Stimulated activated CD4-positive, alpha-beta T cell treated with anti-CD3 and anti-CD28 coated beads, Interleukin-12 subunit alpha, Interleukin-12 subunit beta, amount 100 ng/mL, for 24 hours (primary cell): ENCODE results near the gene MAGIX.
A peak's percentile ranks its signal among the peaks of the same experiment; 100 is the strongest.

Experiments
- DNase-seq, 2 experiments: peaks; one replicate each; pipeline ENCODE4 v3.0.0-alpha.2; 2020; ENCODE audit warnings: low read depth in 2 of 2

MAGIX gene

DNA sequence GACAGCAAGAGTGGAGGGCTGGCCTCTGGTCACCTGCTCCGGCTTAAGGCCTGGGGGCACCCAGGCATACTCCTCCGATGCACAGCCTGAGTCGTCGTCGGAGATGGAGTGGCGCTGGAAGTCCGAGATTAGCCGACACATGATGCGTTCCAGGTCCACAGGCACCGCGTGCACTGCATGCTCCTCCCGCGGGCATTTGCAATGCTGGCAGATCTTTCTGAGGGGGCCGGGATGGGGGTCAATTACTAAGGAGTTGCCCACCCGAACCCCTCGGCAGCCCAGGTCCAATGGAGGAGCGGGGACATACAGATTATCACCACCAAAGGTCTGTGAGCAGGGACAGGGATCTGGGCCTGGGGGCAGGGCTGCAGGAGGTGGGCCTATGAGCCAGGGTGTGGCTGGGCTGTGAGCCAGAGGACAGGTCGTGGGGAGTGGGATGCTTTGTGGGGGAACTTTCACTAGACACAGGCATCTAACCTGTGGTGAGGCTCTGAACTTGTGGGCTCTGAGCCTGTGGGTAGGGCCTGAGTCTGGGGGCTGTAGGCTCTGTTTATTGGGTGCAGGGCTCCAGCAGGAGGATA, 21.2 kb downstream of the MAGIX start:
- no peak for DNase-seq

DNA sequence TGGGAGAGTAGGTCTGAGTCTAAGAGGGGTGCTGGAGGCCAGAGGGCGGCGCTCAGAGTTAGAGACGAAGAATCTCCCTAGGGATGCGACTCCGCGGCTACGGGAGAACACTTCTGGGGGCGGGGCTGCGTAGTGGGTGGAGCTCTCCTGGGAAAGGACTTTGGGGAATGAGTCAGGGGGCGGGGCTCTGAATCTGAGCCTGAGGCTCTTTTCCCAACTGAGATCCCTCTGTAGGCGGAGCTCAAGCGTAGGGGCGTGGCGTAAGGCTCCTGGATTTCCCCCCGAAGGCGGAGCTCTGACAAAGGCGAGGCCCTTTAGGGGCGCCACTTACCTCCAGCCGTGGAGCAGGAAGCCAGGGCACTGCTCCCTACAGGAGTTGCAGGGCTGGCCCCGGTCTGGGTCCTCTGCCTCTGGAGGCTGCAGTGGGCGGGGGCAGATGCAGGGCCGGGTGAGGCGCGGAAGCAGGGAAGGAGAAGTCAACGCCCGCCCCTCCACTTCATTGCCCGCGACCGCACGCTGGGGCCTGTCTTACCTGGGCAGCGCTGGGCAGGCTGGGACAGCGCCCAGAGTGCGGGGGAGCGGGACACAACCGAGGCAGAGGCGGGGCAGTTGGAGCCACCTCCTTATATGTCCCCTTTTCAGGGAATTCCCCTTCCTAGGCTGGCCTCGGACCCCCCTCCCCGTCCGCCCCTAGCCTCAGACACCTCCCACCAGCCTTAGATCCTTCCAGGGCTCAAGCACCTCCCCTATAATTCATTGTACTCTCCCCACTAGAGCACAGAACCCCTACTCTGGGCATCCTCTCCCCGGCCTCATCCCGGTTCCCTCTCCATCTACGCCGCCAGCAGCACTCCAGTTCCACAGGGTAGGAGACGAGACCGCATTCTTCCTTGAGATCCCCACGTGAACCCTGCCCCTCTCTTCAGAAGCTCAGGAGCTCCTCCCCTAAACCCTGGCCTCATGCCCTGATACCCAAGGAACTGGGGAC, 22.0 kb downstream of the MAGIX start:
- peak in 1 of 2 experiments; percentile 44 for DNase-seq

DNA sequence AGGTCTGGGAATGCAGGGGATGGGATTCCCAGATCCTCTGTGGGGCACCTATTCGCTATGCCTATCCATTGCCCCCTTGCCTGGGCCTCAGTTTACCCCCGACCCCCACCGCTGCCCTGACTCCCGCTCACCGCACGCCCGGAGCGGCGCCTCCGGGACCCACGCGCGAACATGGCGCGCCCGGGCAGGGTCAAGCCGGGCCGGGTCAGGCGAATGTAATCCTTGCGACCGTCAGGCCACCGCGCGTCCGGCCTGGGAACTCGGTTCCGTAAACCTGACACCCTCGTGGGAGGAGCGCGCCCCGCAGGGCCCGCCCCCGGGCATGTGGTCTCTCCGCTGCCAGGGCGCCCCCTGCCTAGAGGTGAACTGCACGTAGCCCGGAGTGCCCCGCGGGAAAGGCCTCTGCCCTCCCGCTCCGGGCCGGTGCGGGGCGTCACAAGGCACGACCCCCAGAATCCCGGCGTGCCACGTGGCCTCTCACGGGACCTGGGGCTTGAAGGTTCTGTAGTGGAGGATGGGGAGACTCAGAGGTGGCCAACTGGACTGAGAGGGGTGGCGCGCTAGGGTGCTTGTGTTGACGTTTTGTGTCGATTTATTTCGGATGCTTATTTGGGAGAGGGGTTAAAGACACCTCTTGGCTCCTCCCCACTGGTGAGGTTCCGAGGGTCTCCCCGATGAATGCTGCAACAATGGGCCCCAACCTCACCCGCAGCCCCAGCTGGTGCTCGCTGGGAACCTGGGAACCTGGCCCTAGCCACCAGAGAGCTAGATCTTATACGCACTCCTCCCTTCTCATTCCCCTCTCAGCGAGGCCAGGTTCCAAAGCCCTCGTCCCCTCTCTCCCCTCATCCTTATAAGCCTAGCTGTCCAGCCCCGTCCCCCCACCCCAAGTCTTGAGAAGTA, 23.8 kb downstream of the MAGIX start, which contains the start of gene PRICKLE3:
Gene PRICKLE3 (minus strand): TSS at position 249 of the 903 bp plus-strand sequence. CDS start 76 bp downstream, at position 173.
- DNase-seq: peak in 1 of 2 experiments; percentile 73

DNA sequence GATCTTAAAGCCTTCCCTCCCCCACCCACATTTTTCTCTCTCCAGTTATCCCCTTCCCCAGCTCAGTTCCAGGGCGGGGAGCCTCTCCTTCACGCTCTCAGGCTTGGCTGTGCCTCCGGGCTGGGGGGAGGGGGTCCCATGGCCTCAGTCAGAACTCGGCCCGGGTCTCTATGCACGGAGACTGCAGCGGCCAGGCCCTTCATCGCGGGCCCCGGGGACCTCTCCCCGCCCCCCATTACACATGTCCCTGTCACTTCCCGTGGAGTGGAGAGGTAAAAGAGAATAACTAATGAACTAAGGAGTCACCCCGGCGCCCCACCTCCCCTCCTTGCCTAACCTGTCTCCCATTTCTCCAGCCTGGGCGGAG, 24.5 kb downstream of the MAGIX start:
- no peak for DNase-seq

DNA sequence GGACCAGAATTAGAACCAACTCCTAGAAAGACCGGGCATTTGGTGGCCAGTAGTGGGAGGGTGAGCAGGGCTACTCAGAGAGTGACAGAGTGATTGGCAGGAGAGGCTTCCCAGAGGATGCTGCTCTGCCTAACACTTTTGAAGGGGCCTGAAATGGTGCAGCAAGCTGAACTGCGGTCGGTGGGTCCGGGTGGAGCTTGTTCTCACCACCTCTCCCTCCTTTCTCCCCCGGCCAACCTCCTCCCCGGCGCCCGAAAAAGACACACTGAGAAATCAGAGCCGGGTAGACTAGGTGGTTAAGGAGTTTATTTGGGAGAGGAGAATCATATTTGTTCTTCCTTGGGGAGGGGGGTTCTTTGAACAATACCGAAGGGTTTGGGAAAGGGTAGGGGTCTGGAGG, 25.0 kb downstream of the MAGIX start:
- DNase-seq: no peak

DNA sequence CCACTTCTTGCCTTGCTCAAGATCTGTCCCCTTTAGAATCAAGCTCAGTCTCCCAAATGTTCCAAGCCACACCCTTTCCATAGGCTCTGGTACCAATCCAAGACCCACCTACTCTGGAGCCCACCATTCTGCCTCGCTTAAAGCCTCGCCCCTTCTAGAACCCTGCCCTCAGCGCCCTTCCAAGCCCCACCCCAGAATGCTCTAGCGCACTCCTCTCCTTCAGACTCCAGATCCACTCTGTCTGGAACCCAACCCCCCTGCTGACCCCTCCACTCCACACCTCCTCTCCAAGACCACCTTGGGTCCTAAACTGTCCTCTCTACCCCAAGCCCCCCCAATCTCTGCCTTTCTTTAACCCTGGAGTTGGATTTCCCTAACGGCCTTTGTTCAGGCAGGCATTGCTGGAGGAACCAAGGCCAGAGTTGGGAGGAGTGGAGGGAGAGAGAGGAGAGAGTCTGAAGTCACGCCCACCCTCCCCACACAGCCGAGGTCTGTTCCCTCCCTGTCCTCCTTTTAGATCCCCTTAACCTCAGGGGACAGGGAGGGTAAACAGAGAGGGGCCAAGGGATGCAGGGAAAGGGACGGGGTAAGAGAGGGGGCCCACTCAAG, 26.0 kb downstream of the MAGIX start:
- DNase-seq: no peak

DNA sequence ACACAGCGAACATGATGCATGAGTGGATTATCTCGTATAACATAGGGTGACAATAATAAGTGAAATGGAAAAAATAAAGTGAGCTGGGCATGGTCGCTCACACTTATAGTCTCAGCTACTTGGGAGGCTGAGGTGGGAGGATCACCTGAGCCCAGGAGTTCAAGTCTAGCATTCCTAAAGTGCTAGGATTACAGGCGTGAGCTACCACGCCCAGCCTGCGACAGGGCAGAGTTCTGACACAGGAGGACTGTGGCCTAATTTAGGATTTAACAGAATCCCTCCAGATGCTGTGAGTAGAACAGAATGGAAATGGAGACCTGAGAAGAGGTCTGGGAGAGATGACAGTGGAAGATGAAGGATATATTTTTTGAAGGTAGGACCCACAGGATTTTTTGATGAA, 27.0 kb downstream of the MAGIX start:
- no peak for DNase-seq

DNA sequence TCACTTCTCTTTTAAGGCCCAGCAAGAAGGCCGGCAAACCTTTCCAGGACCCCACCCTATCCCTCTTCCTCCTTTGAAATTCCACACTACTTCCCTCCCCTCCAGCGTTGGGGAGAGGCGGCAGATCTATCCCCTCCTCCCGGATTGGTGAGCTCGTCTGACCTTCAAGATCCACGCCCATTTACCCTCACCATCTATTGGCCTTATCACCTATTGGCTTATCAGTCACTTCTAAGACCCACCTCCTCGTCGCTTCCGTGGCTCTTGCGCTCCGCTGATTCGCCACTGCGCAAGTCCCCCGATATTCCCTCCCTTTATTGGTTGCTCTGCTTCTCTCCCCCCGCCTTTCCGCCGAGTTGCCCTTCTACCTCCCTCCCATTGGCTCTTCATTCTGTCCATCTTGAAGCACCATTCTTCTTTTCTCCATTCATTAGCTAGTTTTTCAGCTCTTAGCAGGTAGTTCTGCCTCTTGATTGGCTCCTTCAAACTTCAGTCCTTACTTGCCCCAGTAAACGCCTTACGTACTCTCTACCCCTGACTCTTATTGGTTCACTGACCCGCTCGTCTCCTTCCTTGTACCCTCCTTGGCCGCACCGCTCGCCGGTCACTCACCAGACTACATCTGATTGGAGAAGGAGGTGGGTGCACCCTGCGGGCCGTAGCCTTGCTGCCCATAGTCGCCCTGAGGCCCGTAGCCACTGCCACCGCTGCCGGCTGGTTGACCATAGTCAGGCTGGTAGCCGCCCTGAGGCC, 28.4 kb downstream of the MAGIX start:
- peak; percentile 57 to 64 for DNase-seq

DNA sequence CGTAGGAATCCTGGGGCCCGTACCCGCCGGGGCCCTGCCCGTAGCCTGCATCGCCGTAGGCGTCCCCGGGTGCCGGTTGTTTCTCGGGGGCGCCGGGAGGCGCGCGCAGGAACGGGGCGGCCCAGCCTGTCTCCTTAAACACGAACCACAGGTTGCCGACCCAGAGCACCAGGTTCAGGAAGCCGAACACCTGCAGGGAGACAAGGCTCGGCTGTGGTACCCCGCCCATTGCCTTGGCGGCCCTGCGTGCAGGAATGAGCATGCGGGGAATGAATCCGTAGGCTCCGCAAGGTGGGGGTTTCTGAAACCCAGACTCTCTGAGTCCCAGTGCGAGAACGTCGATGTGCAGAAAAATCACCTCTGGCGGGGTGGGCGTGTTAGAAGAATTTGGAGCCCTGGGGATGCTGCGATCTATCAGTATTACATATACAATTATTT, 29.0 kb downstream of the MAGIX start:
- no peak for DNase-seq

DNA sequence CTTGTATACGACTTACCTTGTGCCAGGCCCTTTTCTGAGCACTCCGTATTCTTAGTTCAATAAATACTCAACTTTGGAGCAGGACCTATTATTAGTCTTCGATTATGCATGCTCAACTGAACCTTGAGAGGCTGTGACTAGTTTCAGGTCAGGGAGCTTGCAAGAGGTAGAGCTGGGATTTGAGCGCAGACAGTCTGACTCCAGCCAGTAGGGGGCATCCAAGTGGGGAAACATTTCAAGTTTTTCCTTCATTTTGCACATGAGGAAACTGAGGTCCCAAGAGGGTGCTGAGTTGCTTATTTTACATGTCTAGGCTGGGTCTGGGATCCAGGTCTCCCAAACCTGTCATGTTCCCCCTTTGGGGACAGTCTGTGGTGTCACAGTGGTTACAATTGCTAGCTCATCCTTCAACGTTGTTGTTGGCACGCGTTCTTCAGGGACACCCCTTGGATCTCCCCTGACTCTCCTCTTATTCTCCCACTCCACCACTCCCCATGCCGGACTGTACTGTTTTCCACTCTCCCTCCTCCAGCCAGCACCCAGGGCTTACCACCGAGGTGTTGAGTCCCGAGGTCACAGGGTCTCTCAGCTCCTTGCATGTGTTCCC, 30.3 kb downstream of the MAGIX start:
- DNase-seq: no peak

DNA sequence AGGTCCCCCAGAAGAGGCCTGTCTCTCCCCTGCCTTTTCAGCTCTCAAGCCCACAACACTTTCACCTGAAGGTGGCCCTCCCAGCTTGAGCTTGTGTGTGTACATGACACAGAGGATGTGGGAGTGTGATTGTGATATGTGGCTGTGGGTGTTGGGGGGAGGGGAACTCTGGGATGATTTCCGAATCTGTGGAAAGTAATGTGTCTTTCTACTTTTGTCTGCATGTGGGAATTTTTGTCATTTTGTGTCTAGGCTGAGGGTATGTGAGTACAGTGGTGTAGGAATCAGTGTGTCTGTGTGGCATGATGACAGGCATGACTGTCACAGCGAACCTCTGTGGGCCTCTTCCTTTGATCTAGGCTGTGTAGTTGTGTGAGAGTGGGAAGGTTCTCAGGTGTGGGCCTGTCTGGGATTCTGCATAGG, 31.0 kb downstream of the MAGIX start:
- no peak for DNase-seq

DNA sequence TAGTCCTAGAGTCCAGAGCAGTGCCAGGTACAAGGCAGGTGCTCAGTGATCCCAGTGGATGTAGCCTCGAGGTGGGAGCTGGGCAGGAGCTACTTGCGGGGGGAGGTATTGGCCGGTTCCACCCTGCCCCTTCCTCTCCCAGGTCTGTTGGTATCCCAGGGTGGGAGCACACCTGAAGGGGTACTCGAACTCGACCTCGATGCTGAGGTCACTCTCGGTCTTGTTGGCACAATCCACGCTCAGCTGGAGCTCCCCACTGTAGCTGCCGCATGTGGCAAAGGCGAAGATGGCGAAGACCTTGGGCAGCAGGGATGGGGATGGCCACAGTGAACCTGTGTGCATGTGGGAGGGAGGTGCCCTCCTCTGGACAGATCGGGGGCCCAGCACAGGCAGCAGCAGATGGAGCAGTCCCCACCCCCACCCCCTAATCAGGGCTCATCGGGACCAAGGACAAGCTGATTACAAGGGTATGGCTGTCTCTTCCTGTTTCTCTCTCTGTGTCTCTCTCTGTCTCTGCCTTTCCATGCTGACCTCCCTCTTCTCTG, 35.1 kb downstream of the MAGIX start:
- DNase-seq: no peak

DNA sequence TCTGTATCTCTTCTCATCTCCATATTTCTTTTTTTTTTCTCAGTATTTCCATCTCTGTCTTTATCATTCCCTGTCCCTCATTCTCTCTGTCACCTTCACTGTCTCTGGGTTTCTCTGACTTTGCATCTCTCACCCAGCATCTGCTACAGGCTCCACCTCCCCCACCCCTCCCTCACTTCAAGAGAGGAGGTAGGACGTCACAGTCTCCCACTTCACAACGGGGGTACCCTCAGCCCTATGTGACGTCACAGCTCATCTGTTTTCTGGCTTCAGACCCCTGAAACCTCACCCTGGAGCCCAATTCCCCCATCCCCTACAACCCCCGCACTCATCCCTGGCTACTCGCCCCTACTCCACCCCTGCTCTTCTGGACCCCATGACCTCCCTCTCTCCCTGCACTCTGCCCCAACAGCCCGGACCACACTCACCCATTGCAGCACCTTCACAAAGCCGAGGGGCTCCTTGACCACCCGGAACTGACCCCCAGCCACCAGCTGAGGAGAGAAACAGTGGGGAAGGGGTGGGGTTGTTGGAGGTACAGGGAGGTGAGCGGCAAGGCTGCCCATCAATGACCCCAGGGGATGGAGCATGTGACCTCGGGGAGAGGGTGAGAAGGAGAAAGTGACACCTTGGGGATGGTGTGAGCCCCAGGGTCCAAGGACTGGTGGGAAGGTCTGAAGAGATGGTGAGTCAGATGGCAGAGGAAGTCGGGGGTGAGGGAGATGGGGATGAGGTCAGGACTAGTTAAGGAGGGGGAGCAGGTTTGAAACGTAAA, 36.2 kb downstream of the MAGIX start:
- no peak for DNase-seq

DNA sequence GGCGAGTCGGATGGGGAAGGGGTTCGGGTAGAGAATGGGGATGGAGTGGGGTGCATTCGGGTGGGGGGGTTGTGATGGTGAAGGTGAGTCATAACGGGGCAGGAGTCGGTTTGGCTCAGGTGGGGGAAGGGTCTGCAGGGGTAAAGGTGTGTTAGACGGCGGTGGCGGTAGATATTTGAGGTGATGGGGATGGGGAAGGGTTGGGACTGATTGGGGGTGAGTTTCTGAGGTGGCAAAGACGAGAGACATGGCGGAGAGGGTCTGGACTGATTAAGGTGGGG, 36.7 kb downstream of the MAGIX start:
- no peak for DNase-seq

DNA sequence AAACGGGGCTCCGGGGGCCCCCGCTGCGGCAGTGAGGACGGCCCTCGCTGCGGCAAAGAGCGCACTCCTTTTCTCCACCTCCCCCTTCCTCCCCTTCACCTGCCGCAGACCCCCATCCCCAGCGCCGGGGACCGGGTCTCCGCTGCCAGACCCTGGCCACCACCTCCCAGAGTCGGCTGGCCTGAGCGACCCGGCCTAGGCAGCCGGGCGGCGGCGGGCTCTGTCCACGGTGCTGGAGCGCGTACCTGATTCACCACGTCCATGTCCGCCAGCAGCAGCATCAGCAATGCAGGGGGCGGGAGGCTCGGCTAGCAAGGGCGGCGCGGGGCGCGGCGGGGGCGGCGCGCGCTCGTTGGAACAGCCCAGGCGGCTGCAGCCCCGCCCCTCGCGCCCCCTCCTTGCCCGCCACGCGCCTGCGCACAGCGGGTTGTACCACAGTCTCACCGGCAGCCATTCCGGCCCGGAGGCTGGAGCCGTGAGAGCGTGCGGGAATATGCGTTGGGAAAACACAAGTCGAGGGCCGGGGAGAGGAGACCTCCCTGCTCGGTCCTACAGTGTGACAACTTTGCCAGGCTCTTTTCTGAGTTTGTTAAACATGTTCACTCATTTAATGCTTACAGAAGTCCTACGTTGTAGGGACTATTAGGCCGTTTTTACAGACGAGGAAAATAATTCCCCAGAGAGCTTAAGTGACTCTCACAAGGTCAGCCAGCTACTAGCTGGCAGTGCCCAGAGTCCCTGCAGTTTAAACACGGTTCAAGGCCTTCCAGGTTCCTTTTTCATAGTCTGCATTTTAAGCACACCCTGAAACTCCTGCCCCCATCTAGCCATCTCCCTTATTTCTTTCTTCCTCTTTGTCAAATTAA, 37.6 kb downstream of the MAGIX start, which contains the start of gene SYP:
Gene SYP (minus strand): TSS at position 288 of the 866 bp plus-strand sequence. CDS start 7 bp downstream, at position 281.
- DNase-seq: peak; percentile 73 to 75

DNA sequence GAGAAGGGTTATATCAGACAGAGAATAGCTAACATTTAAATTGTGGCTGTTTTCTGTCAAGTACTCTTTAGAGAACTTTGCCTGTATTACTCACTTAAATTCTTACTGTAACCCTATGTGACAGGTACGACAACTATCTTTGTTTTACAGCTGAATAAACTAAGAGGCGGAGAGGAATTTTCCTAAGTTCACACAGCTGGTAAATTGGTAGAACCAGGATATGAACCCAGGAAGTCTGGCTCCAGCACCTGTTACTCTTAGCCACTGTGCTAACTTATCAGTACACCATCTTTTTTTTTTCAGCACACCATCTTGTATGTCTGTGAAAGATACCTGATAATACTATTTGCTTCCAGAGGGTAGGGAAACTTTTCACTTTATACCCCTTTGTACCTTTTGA, 39.5 kb downstream of the MAGIX start:
- DNase-seq: no peak

DNA sequence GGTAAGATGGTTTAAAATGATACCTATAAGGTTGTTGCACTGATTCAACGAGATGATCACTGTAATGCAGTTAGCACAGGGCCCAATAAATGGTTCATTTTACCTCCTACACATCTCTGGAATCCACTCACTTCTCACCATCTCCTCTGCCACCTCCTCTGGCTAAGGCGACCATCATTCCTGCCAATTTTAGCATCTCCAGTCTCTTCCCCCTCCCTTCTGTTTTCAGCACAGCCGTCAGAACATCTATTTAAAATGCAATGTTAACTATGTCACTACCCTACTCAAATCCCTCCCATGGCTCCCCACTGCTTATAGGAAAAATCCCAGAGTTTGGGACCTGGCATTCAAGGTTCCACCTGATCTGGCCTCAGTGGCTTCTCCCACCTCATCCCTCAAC, 41.0 kb downstream of the MAGIX start:
- DNase-seq: no peak

DNA sequence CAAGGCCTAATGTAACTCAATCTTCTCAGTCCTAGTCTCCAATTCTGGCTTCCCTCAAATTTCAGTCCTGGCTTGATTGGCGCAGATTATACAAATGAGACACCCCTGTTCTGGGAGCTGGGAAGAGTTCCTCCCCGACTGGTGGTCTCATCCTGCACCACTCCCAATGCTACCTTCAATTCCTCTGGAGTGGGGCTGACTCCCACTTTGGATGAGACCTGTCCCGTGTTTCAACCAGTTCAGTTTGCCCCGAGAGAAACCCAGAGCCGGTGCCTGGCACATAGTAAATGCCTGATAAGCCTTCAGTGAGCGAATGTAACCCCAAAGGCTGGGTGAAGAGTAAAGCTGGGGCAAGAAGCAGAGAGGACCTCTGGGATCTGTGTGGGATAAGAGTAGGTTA, 41.5 kb downstream of the MAGIX start:
- no peak for DNase-seq
